IMR-90 (cell line): Measurements from ENCODE around the gene MINAR1. TPM values are rescaled to one million over a fixed set of nuclear protein-coding genes. Genes with fewer than 3 reads are reported as not detected.
A peak's percentile ranks its signal among the peaks of the same experiment; 100 is the strongest.

Experiments
- ATAC-seq: fragments of 200-7000 bp; cut with Tn5 transposase; 2 replicates; pipeline ENCODE4 v1.9.1; 2020; ENCODE audit warnings: low read depth, mild to moderate bottlenecking, moderate library complexity
- BruUV-seq: library from RNA; stranded (reverse); fragments of 400-500 nt; replicated peaks from 2 replicates; lab custom pipeline; 2021; lab: Mats Ljungman, UMichigan
- CTCF ChIA-PET: fragments of 300-600 bp; formaldehyde crosslinking; extraction: SDS; loops from one replicate; lab custom pipeline; 2021; ENCODE audit warnings: antibody characterized with exemption; lab: Yijun Ruan, JAX
- POLR2A ChIA-PET: fragments of 300-600 bp; sonication (Branson Sonifier 250); formaldehyde crosslinking; loops from one replicate; lab custom pipeline; 2022; ENCODE audit warnings: antibody characterized with exemption; ENCODE audit not compliant: unreplicated experiment; lab: Charles Lee
- DNase-seq: peaks from one replicate; pipeline ENCODE4 v3.0.0; 2013
- H2AFZ ChIP-seq: replicated peaks from 2 replicates; pipeline ENCODE3; 2013; ENCODE audit warnings: low read length, mild to moderate bottlenecking; ENCODE audit not compliant: poor library complexity
- H2AK5ac ChIP-seq: 2 replicates; pipeline ENCODE4 v1.6.1; 2013; ENCODE audit warnings: low read depth, low read length, inconsistent platforms
- H2AK9ac ChIP-seq: replicated peaks from 2 replicates; pipeline ENCODE3; 2013; ENCODE audit warnings: mild to moderate bottlenecking, low read depth, low read length, moderate library complexity; ENCODE audit not compliant: poor library complexity
- H2BK120ac ChIP-seq: 2 replicates; pipeline ENCODE4 v1.6.1; 2013; ENCODE audit warnings: low read depth, low read length, inconsistent platforms
- H2BK15ac ChIP-seq: 3 replicates; pipeline ENCODE4 v1.6.1; 2013; ENCODE audit warnings: low read depth, low read length, inconsistent platforms
- H2BK20ac ChIP-seq: 2 replicates; pipeline ENCODE4 v1.6.1; 2013; ENCODE audit warnings: low read depth, mild to moderate bottlenecking, inconsistent platforms, low read length, moderate library complexity
- H2BK5ac ChIP-seq: 2 replicates; pipeline ENCODE4 v1.6.1; 2013; ENCODE audit warnings: mild to moderate bottlenecking, low read depth, low read length, inconsistent platforms; ENCODE audit not compliant: poor library complexity, severe bottlenecking
- H3K14ac ChIP-seq: replicated peaks from 2 replicates; pipeline ENCODE4 v1.6.1; 2013; ENCODE audit warnings: low read depth, low read length, inconsistent platforms
- H3K18ac ChIP-seq: 2 replicates; pipeline ENCODE4 v1.6.1; 2013; ENCODE audit warnings: low read depth, low read length, control low read depth
- H3K23ac ChIP-seq: 2 replicates; pipeline ENCODE4 v1.6.1; 2013; ENCODE audit warnings: low read depth, low read length, inconsistent platforms
- H3K27ac ChIP-seq: 2 replicates; pipeline ENCODE4 v1.5.1; 2013; ENCODE audit warnings: mild to moderate bottlenecking, control low read depth, low read length; ENCODE audit not compliant: insufficient read depth
- H3K27me3 ChIP-seq: 2 replicates; pipeline ENCODE4 v1.6.1; 2013; ENCODE audit warnings: low read length; ENCODE audit not compliant: control insufficient read depth, insufficient read depth
- H3K36me3 ChIP-seq: 2 replicates; pipeline ENCODE4 v1.6.1; 2013; ENCODE audit warnings: low read length, mixed read lengths; ENCODE audit not compliant: control insufficient read depth, insufficient read depth
- H3K4ac ChIP-seq: 2 replicates; pipeline ENCODE4 v1.6.1; 2013; ENCODE audit warnings: low read depth, low read length, inconsistent platforms
- H3K4me1 ChIP-seq: 2 replicates; pipeline ENCODE4 v1.6.1; 2013; ENCODE audit warnings: low read length, mixed read lengths; ENCODE audit not compliant: control insufficient read depth, insufficient read depth
- H3K4me2 ChIP-seq: 2 replicates; pipeline ENCODE4 v1.6.1; 2013; ENCODE audit warnings: low read depth, mild to moderate bottlenecking, control low read depth, low read length, moderate library complexity
- H3K4me3 ChIP-seq: 2 replicates; pipeline ENCODE4 v1.5.1; 2013; ENCODE audit warnings: low read depth, mild to moderate bottlenecking, control low read depth, low read length, moderate library complexity; ENCODE audit not compliant: insufficient read depth
- H3K56ac ChIP-seq: 2 replicates; pipeline ENCODE4 v1.6.1; 2013; ENCODE audit warnings: low read length, inconsistent platforms; ENCODE audit not compliant: insufficient read depth; ENCODE audit errors: extremely low read depth
- H3K79me1 ChIP-seq, 2 experiments: 2 replicates each; pipeline ENCODE4 v1.6.1; 2013; ENCODE audit warnings: low read length in 2 of 2, inconsistent platforms in 1 of 2, low read depth in 1 of 2
- H3K9ac ChIP-seq: 2 replicates; pipeline ENCODE4 v1.6.1; 2013; ENCODE audit warnings: low read depth, low read length, control low read depth
- H3K9me1 ChIP-seq: 2 replicates; pipeline ENCODE4 v1.6.1; 2013; ENCODE audit warnings: low read length, inconsistent platforms; ENCODE audit not compliant: insufficient read depth
- H3K9me3 ChIP-seq: 2 replicates; pipeline ENCODE4 v1.6.1; 2013; ENCODE audit warnings: low read length; ENCODE audit not compliant: control insufficient read depth, insufficient read depth
- H4K20me1 ChIP-seq: 2 replicates; pipeline ENCODE4 v1.6.1; 2013; ENCODE audit warnings: low read length, inconsistent platforms; ENCODE audit not compliant: insufficient read depth
- H4K5ac ChIP-seq: 2 replicates; pipeline ENCODE4 v1.6.1; 2013; ENCODE audit warnings: mild to moderate bottlenecking, low read depth, low read length, control low read depth
- H4K8ac ChIP-seq, 2 experiments: 2 replicates each; pipeline ENCODE4 v1.6.1; 2013; ENCODE audit warnings: low read depth in 2 of 2, low read length in 2 of 2, control low read depth in 1 of 2, inconsistent platforms in 1 of 2
- H4K91ac ChIP-seq: 2 replicates; pipeline ENCODE4 v1.6.1; 2013; ENCODE audit warnings: low read depth, low read length, inconsistent platforms; ENCODE audit not compliant: insufficient read depth
- CEBPB ChIP-seq: IDR thresholded peaks from 2 replicates; pipeline ENCODE4 v1.6.1; 2012; ENCODE audit warnings: low read depth, low read length, improper control_type of control experiment
- CTCF ChIP-seq: conservative IDR thresholded peaks from 2 replicates; pipeline ENCODE4 v1.5.1; 2012; ENCODE audit warnings: mild to moderate bottlenecking, low read depth, low read length, improper control_type of control experiment
- FOS ChIP-seq: fragments of 150-350 bp; IDR thresholded peaks from 2 replicates; pipeline ENCODE4 v1.6.1; 2016; ENCODE audit warnings: low read depth, low read length
- MAFK ChIP-seq: IDR thresholded peaks from 2 replicates; pipeline ENCODE4 v1.6.1; 2012; ENCODE audit warnings: low read depth, low read length, improper control_type of control experiment
- MXI1 ChIP-seq: IDR thresholded peaks from 2 replicates; pipeline ENCODE4 v1.6.1; 2012; ENCODE audit warnings: low read depth, mild to moderate bottlenecking, low read length, moderate library complexity, borderline replicate concordance
- RAD21 ChIP-seq: IDR thresholded peaks from 2 replicates; pipeline ENCODE4 v1.6.1; 2012; ENCODE audit warnings: low read length, improper control_type of control experiment
- RCOR1 ChIP-seq: IDR thresholded peaks from 2 replicates; pipeline ENCODE4 v1.6.1; 2012; ENCODE audit warnings: mild to moderate bottlenecking, low read length, improper control_type of control experiment; ENCODE audit not compliant: insufficient replicate concordance
- SMC3 ChIP-seq: fragments of 150-350 bp; IDR thresholded peaks from 2 replicates; pipeline ENCODE4 v1.6.1; 2016; ENCODE audit warnings: low read depth, mild to moderate bottlenecking, antibody characterized with exemption, low read length, moderate library complexity
- WGBS, 2 experiments: methylation state at CpG; one replicate each; pipeline versions ENCODE4 v1.1.5 to v1.1.7; 2013; ENCODE audit warnings: missing lambda C conversion rate in 2 of 2; ENCODE audit not compliant: insufficient read length in 1 of 2; ENCODE audit errors: extremely low coverage in 2 of 2; 5-methylcytosine and 5-hydroxymethylcytosine counted together
- dilution Hi-C: fragments of 300-500 bp; cut with HindIII; formaldehyde crosslinking; loops from one replicate; pipeline ENCODE4 v1.14.3; 2018; ENCODE audit warnings: low sequenced_read_pairs; ENCODE audit not compliant: unreplicated experiment
- in situ Hi-C: fragments of 300-500 bp; cut with MboI; formaldehyde crosslinking; loops from 3 replicates; pipeline ENCODE4 v1.14.3; 2019; ENCODE audit warnings: low sequenced_read_pairs, inconsistent platforms, mixed read lengths
- intact Hi-C: fragments of 100-400 bp; cut with micrococcal nuclease; formaldehyde crosslinking; loops from 2 replicates; pipeline ENCODE4 v1.10.0; 2022
- polyA plus RNA-seq, 3 experiments: library from polyadenylated mRNA; depleted of rRNA; stranded (reverse); fragments of >200 nt; gene quantifications; 2 replicates each; pipeline ENCODE4 v1.2.3, GENCODE V29; 2012; ENCODE audit warnings: low replicate concordance in 1 of 3
- total RNA-seq: library from RNA; depleted of rRNA; stranded (reverse); fragments of >200 nt; gene quantifications from 2 replicates; pipeline ENCODE4 v1.2.3, GENCODE V29; 2012
- TF ChIP-seq, protein P1 (sequence below): fragments of 150-350 bp; IDR thresholded peaks from 2 replicates; pipeline ENCODE4 v1.6.1; 2016; ENCODE audit warnings: low read depth, mild to moderate bottlenecking, low read length, moderate library complexity, borderline replicate concordance
- TF ChIP-seq, protein P2 (sequence below): fragments of 150-350 bp; IDR thresholded peaks from 2 replicates; pipeline ENCODE4 v1.6.1; 2017; ENCODE audit warnings: mild to moderate bottlenecking, antibody characterized with exemption, low read length, low read depth

The MINAR1 gene
- total and polyA plus RNA-seq, 2 of the 4 experiments (the other 2 are of a cell fraction) = 0.65 to 1.6 TPM

DNA sequence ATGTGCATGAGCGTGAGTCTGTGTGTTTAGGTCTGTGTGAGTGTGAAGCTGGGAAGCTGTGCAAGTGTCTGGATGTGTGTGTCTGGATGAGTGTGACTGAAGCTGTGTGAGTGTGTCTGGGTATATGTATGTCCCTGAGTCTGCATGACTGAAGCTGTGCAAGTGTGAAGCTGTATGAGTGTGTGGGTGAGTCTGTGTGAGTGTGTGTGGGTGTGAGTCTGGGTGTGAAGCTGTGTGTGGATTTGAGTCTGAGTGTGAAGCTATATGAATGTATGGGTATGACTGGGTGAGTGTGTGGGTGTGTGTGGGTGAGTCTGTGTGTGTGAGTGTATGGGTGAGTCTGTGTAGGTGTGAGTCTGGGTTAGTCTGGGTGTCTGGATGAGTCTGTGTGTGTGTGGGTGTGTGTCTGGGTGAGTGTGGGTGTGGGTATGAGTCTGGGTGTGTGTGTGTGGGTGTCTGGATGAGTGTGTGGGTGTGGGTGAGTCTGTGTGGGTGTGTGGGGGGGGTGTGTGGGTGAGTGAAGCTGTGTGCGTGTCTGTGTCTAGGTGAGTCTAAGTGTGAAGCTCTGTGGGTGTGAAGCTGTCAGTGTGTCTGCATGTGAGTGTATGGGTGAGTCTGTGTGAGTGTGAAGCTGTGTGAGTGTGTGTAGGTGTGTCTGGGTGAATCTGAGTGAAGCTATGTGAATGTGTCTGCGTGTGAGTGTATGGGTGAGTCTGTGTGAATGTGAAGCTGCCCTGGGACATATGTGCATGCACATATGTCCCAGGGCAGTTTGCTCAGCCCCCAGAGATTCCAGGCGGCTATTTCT is 20.3 kb downstream of the MINAR1 start:
- Histone ChIP-seq H2BK20ac (no peak overlapping the region), H3K14ac (no peak overlapping the region), H3K36me3 (no peaks in the 10 kb centered on the region), H3K4me3 (no peak overlapping the region), H2AK9ac (no peak overlapping the region), H4K8ac (no peak overlapping the region), H3K56ac (no peak overlapping the region), H3K4me2 (no peak overlapping the region), H3K27ac (no peak overlapping the region), H3K4ac (no peak overlapping the region), H2BK5ac (peak overlapping the region; percentile 28), H3K4me1 (no peaks in the 10 kb centered on the region), H3K9me1 (peaks cover 4% of the 10 kb centered on the region; the same call in 1 of the 2 replicates), H2BK120ac (no peak overlapping the region), H4K5ac (no peak overlapping the region), H3K79me1 (no peaks in the 10 kb centered on the region), H4K91ac (no peak overlapping the region), H3K9ac (no peak overlapping the region), H3K18ac (no peak overlapping the region), H3K23ac (no peak overlapping the region), H3K27me3 (peaks cover 9% of the 10 kb centered on the region), H2BK15ac (no peak overlapping the region), H2AK5ac (no peak overlapping the region), H3K9me3 (no peaks in the 10 kb centered on the region), H2AFZ (peak overlapping the region; percentile 56), H4K20me1 (no peaks in the 10 kb centered on the region)
- POLR2A ChIA-PET = no interaction called here
- CTCF ChIA-PET = no interaction called here
- DNase-seq (no peak), ATAC-seq (no peak)
- WGBS, 2 experiments = 71% methylated on average over 2 of the region's 4 CpGs; no CpG with 5 or more reads in 1 of the 2 experiments
- dilution Hi-C loops (no loop called here), in situ Hi-C loops (no loop called here), intact Hi-C loops (no loop called here)
- TF ChIP-seq FOS (no peak), CEBPB (no peak), RAD21 (no peak), MXI1 (no peak), MAFK (no peak), SMC3 (no peak), RCOR1 (no peak), CTCF (no peak)
- TF ChIP-seq, protein P1, sequence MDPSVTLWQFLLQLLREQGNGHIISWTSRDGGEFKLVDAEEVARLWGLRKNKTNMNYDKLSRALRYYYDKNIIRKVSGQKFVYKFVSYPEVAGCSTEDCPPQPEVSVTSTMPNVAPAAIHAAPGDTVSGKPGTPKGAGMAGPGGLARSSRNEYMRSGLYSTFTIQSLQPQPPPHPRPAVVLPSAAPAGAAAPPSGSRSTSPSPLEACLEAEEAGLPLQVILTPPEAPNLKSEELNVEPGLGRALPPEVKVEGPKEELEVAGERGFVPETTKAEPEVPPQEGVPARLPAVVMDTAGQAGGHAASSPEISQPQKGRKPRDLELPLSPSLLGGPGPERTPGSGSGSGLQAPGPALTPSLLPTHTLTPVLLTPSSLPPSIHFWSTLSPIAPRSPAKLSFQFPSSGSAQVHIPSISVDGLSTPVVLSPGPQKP = no peak
- TF ChIP-seq, protein P2, sequence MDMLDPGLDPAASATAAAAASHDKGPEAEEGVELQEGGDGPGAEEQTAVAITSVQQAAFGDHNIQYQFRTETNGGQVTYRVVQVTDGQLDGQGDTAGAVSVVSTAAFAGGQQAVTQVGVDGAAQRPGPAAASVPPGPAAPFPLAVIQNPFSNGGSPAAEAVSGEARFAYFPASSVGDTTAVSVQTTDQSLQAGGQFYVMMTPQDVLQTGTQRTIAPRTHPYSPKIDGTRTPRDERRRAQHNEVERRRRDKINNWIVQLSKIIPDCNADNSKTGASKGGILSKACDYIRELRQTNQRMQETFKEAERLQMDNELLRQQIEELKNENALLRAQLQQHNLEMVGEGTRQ = no peak
- no TSS peak for BruUV-seq
